Skeletal muscle satellite cell (primary cell): ENCODE results near the gene TCEA2.

Experiments
- H3K27me3 ChIP-seq: 2 replicates; pipeline ENCODE4 v1.7.0; 2013; ENCODE audit warnings: low read length; ENCODE audit not compliant: control insufficient read depth, insufficient read depth
- H3K36me3 ChIP-seq: 2 replicates; pipeline ENCODE4 v1.7.0; 2013; ENCODE audit warnings: mild to moderate bottlenecking, control low read depth, low read length; ENCODE audit not compliant: insufficient read depth
- H3K4me1 ChIP-seq: 2 replicates; pipeline ENCODE4 v1.7.0; 2013; ENCODE audit warnings: low read length; ENCODE audit not compliant: control insufficient read depth, insufficient read depth
- H3K4me2 ChIP-seq: 2 replicates; pipeline ENCODE4 v1.7.0; 2013; ENCODE audit warnings: mild to moderate bottlenecking, low read length
- H3K4me3 ChIP-seq: 2 replicates; pipeline ENCODE4 v1.7.0; 2013; ENCODE audit warnings: low read length
- H3K9ac ChIP-seq: 2 replicates; pipeline ENCODE4 v1.7.0; 2013; ENCODE audit warnings: mild to moderate bottlenecking, low read depth, low read length, moderate library complexity
- H3K9me3 ChIP-seq: replicated peaks from 2 replicates; pipeline ENCODE4 v1.7.0; 2013; ENCODE audit warnings: mild to moderate bottlenecking, control low read depth, low read length

Gene TCEA2

GRCh38 chr20:64029293-64030117 is 33.5 kb upstream of the TCEA2 start:
- Histone ChIP-seq H3K27me3 (no peaks in the 10 kb centered on the region), H3K9me3 (no peaks in the 10 kb centered on the region), H3K36me3 (peaks cover 77% of the 10 kb centered on the region), H3K4me2 (no peak overlapping the region), H3K4me3 (no peak overlapping the region), H3K4me1 (peaks cover 6% of the 10 kb centered on the region), H3K9ac (no peak overlapping the region)

- Histone ChIP-seq H3K9ac (no peak overlapping the region), H3K27me3 (no peaks in the 10 kb centered on the region), H3K36me3 (peaks cover 69% of the 10 kb centered on the region), H3K4me1 (peaks cover 6% of the 10 kb centered on the region), H3K4me3 (no peak overlapping the region), H3K9me3 (no peaks in the 10 kb centered on the region), H3K4me2 (no peak overlapping the region)
Observed at GRCh38 chr20:64030371-64031134, 32.4 kb upstream of the TCEA2 start.

GRCh38 chr20:64031822-64032314 is 31.1 kb upstream of the TCEA2 start:
- Histone ChIP-seq H3K36me3 (peaks cover 61% of the 10 kb centered on the region), H3K4me1 (peaks cover 6% of the 10 kb centered on the region), H3K27me3 (peaks cover 6% of the 10 kb centered on the region), H3K9me3 (no peaks in the 10 kb centered on the region), H3K4me3 (no peak overlapping the region), H3K4me2 (no peak overlapping the region), H3K9ac (no peak overlapping the region)

- Histone ChIP-seq H3K4me3 (no peak overlapping the region), H3K9me3 (no peaks in the 10 kb centered on the region), H3K36me3 (peaks cover 50% of the 10 kb centered on the region), H3K4me2 (no peak overlapping the region), H3K27me3 (peaks cover 16% of the 10 kb centered on the region), H3K9ac (no peak overlapping the region), H3K4me1 (peaks cover 6% of the 10 kb centered on the region)
Observed at GRCh38 chr20:64032706-64033624, 30.0 kb upstream of the TCEA2 start.

- H3K4me2 ChIP-seq: no peak overlapping the region
- H3K9me3 ChIP-seq: no peaks in the 10 kb centered on the region
- peaks cover 20% of the 10 kb centered on the region for H3K27me3 ChIP-seq
- no peak overlapping the region for H3K4me3 ChIP-seq
- H3K36me3 ChIP-seq: peaks cover 45% of the 10 kb centered on the region
- no peak overlapping the region for H3K9ac ChIP-seq
- peaks cover 11% of the 10 kb centered on the region for H3K4me1 ChIP-seq
Observed at GRCh38 chr20:64033981-64034493, 29.0 kb upstream of the TCEA2 start.

- Histone ChIP-seq H3K4me1 (peaks cover 12% of the 10 kb centered on the region), H3K9me3 (no peaks in the 10 kb centered on the region), H3K9ac (no peak overlapping the region), H3K4me3 (no peak overlapping the region), H3K36me3 (peaks cover 34% of the 10 kb centered on the region), H3K4me2 (no peak overlapping the region), H3K27me3 (peaks cover 32% of the 10 kb centered on the region)
Observed at GRCh38 chr20:64035066-64035932, 27.7 kb upstream of the TCEA2 start.

GRCh38 chr20:64035933-64036345 is 27.1 kb upstream of the TCEA2 start, which contains the start of gene C20orf204:
Gene C20orf204 (plus strand): TSS chr20:64036182. CDS start chr20:64036324, 142 bp downstream.
- Histone ChIP-seq H3K4me1 (peaks cover 12% of the 10 kb centered on the region), H3K27me3 (peaks cover 38% of the 10 kb centered on the region), H3K4me3 (no peak within 1 kb of the TSS), H3K9me3 (no peaks in the 10 kb centered on the region), H3K9ac (no peak within 1 kb of the TSS), H3K36me3 (peaks cover 29% of the 10 kb centered on the region), H3K4me2 (no peak within 1 kb of the TSS)

GRCh38 chr20:64036346-64037198 is 26.4 kb upstream of the TCEA2 start:
- Histone ChIP-seq H3K36me3 (peaks cover 26% of the 10 kb centered on the region), H3K27me3 (peaks cover 44% of the 10 kb centered on the region), H3K9me3 (no peaks in the 10 kb centered on the region), H3K4me2 (no peak overlapping the region), H3K4me3 (no peak overlapping the region), H3K9ac (no peak overlapping the region), H3K4me1 (peaks cover 12% of the 10 kb centered on the region)

- peaks cover 17% of the 10 kb centered on the region for H3K4me1 ChIP-seq
- no peak overlapping the region for H3K4me2 ChIP-seq
- no peaks in the 10 kb centered on the region for H3K9me3 ChIP-seq
- peaks cover 20% of the 10 kb centered on the region for H3K36me3 ChIP-seq
- H3K9ac ChIP-seq: no peak overlapping the region
- peaks cover 50% of the 10 kb centered on the region for H3K27me3 ChIP-seq
- no peak overlapping the region for H3K4me3 ChIP-seq
Observed at GRCh38 chr20:64037199-64037497, 25.9 kb upstream of the TCEA2 start.
